ENCODE results near the gene TAOK1.
"Not testable (repeated sequence)": the region's sequence is repeated elsewhere in the genome, so short reads cannot be mapped to it uniquely, and the experiment has no call there.

TAOK1 gene

GRCh38 chr17:29433541-29433940, 43.4 kb downstream of the TAOK1 start:
- H3K4me3 ChIP-seq (ENCODE audit: low read length): no peak overlapping the region
- H2AFZ ChIP-seq (ENCODE audit: low read depth, low read length): no peak overlapping the region
- H3K36me3 ChIP-seq (ENCODE audit: insufficient read depth, low read length): peaks cover 2% of the 10 kb centered on the region
- no peaks in the 10 kb centered on the region for H3K4me1 ChIP-seq (ENCODE audit: insufficient read depth, low read length)
- peaks cover 2% of the 10 kb centered on the region for H3K9me3 ChIP-seq (ENCODE audit: low read length)
- H3K27me3 ChIP-seq (ENCODE audit: insufficient read depth, low read length): no peaks in the 10 kb centered on the region

GRCh38 chr17:29434550-29434949, 44.4 kb downstream of the TAOK1 start:
- Histone ChIP-seq H3K36me3 (ENCODE audit: insufficient read depth, low read length) (peaks cover 2% of the 10 kb centered on the region), H3K9me3 (ENCODE audit: low read length) (peaks cover 2% of the 10 kb centered on the region), H3K4me1 (ENCODE audit: insufficient read depth, low read length) (no peaks in the 10 kb centered on the region), H2AFZ (ENCODE audit: low read depth, low read length) (no peak overlapping the region), H3K4me3 (ENCODE audit: low read length) (no peak overlapping the region), H3K27me3 (ENCODE audit: insufficient read depth, low read length) (no peaks in the 10 kb centered on the region)

GRCh38 chr17:29442451-29442850, 52.3 kb downstream of the TAOK1 start:
- Histone ChIP-seq H2AFZ (ENCODE audit: low read depth, low read length) (no peak overlapping the region), H3K36me3 (ENCODE audit: insufficient read depth, low read length) (peaks cover 7% of the 10 kb centered on the region), H3K4me1 (ENCODE audit: insufficient read depth, low read length) (no peaks in the 10 kb centered on the region), H3K9me3 (ENCODE audit: low read length) (peaks cover 2% of the 10 kb centered on the region), H3K4me3 (ENCODE audit: low read length) (no peak overlapping the region), H3K27me3 (ENCODE audit: insufficient read depth, low read length) (no peaks in the 10 kb centered on the region)

DNA sequence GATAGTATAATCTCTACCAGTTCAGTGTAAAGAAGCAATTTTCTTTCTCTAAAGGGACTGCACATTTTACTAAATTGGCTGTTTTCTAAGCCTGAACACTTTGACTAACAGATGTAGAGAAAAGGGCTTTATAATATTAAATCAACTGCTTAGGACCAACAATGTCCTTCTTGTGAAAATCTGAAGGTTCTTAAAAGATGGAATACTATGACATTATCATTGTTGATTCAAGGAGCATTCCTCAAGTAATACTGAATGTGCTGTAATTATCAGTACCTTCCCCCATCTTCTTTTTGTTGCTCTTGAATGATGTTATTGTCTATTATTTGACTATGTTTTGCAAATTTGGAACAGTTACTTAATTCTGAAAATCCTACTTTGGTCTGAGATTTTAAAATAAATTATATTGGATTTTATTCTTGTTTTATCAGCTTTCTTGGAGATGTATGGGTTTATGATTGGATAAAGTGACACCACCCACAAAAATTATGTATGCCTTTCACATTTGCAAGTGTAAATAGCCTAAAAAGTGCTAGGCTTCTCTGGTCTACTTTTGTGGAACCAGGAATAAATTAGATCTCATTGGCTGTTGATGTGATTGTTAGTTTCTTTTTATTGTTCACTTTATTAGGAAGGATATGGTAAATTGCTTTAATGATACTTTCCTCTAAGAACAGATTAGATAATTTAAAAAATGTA, 53.0 kb downstream of the TAOK1 start:
- Histone ChIP-seq H3K27me3 (ENCODE audit: insufficient read depth, low read length) (no peaks in the 10 kb centered on the region), H2AFZ (ENCODE audit: low read depth, low read length) (no peak overlapping the region), H3K4me3 (ENCODE audit: low read length) (no peak overlapping the region), H3K9me3 (ENCODE audit: low read length) (peaks cover 2% of the 10 kb centered on the region), H3K4me1 (ENCODE audit: insufficient read depth, low read length) (no peaks in the 10 kb centered on the region), H3K36me3 (ENCODE audit: insufficient read depth, low read length) (peaks cover 7% of the 10 kb centered on the region)

DNA sequence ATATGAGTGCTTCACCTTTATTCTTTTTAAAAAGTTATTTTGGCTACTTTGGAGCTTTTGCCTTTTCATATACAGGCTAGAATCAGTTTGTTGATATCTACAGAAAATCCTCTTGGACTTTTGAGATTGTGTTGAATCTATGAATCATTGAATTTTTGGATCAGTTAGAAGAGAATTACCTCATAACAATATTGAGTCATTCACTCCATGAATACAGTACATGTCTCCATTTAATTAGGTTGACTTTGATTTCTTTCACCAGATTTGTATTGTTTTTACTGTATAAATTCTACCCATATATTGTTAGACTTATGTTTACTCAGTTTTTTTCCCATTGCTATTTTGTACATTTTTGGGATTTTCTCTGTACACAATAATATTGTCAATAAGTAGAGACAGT, 54.4 kb downstream of the TAOK1 start:
- H3K27me3 ChIP-seq (ENCODE audit: insufficient read depth, low read length): no peaks in the 10 kb centered on the region
- H2AFZ ChIP-seq (ENCODE audit: low read depth, low read length): no peak overlapping the region
- H3K9me3 ChIP-seq (ENCODE audit: low read length): no peaks in the 10 kb centered on the region
- H3K4me1 ChIP-seq (ENCODE audit: insufficient read depth, low read length): no peaks in the 10 kb centered on the region
- peaks cover 7% of the 10 kb centered on the region for H3K36me3 ChIP-seq (ENCODE audit: insufficient read depth, low read length)
- H3K4me3 ChIP-seq (ENCODE audit: low read length): no peak overlapping the region

GRCh38 chr17:29445844-29446243, 55.7 kb downstream of the TAOK1 start:
- no peaks in the 10 kb centered on the region for H3K4me1 ChIP-seq (ENCODE audit: insufficient read depth, low read length)
- H3K36me3 ChIP-seq (ENCODE audit: insufficient read depth, low read length): peaks cover 5% of the 10 kb centered on the region
- H3K27me3 ChIP-seq (ENCODE audit: insufficient read depth, low read length): no peaks in the 10 kb centered on the region
- H3K9me3 ChIP-seq (ENCODE audit: low read length): no peaks in the 10 kb centered on the region
- no peak overlapping the region for H3K4me3 ChIP-seq (ENCODE audit: low read length)
- no peak overlapping the region for H2AFZ ChIP-seq (ENCODE audit: low read depth, low read length)

- Histone ChIP-seq H3K9me3 (ENCODE audit: low read length) (peaks cover 19% of the 10 kb centered on the region), H3K27me3 (ENCODE audit: insufficient read depth, low read length) (no peaks in the 10 kb centered on the region), H3K36me3 (ENCODE audit: insufficient read depth, low read length) (peaks cover 32% of the 10 kb centered on the region), H3K4me1 (ENCODE audit: insufficient read depth, low read length) (no peaks in the 10 kb centered on the region), H3K4me3 (ENCODE audit: low read length) (no peak overlapping the region), H2AFZ (ENCODE audit: low read depth, low read length) (no peak overlapping the region)
These were observed 59.9 kb downstream of the TAOK1 start for GRCh38 chr17:29449865-29450671.

GRCh38 chr17:29451121-29451742, 61.1 kb downstream of the TAOK1 start:
- Histone ChIP-seq H3K27me3 (ENCODE audit: insufficient read depth, low read length) (no peaks in the 10 kb centered on the region), H2AFZ (ENCODE audit: low read depth, low read length) (no peak overlapping the region), H3K4me3 (ENCODE audit: low read length) (no peak overlapping the region), H3K36me3 (ENCODE audit: insufficient read depth, low read length) (peaks cover 34% of the 10 kb centered on the region), H3K9me3 (ENCODE audit: low read length) (peaks cover 19% of the 10 kb centered on the region), H3K4me1 (ENCODE audit: insufficient read depth, low read length) (no peaks in the 10 kb centered on the region)

GRCh38 chr17:29458066-29458465, 67.9 kb downstream of the TAOK1 start:
- peaks cover 4% of the 10 kb centered on the region for H3K4me1 ChIP-seq (ENCODE audit: insufficient read depth, low read length)
- peaks cover 29% of the 10 kb centered on the region for H3K36me3 ChIP-seq (ENCODE audit: insufficient read depth, low read length)
- no peaks in the 10 kb centered on the region for H3K27me3 ChIP-seq (ENCODE audit: insufficient read depth, low read length)
- H3K4me3 ChIP-seq (ENCODE audit: low read length): no peak overlapping the region
- H2AFZ ChIP-seq (ENCODE audit: low read depth, low read length): no peak overlapping the region
- H3K9me3 ChIP-seq (ENCODE audit: low read length): peaks cover 10% of the 10 kb centered on the region

- no peaks in the 10 kb centered on the region for H3K9me3 ChIP-seq (ENCODE audit: low read length)
- peaks cover 35% of the 10 kb centered on the region for H3K36me3 ChIP-seq (ENCODE audit: insufficient read depth, low read length)
- H3K4me3 ChIP-seq (ENCODE audit: low read length): no peak overlapping the region
- H3K4me1 ChIP-seq (ENCODE audit: insufficient read depth, low read length): peaks cover 4% of the 10 kb centered on the region
- no peaks in the 10 kb centered on the region for H3K27me3 ChIP-seq (ENCODE audit: insufficient read depth, low read length)
- H2AFZ ChIP-seq (ENCODE audit: low read depth, low read length): no peak overlapping the region
These were observed 71.5 kb downstream of the TAOK1 start for GRCh38 chr17:29461483-29462206.

- H3K27me3 ChIP-seq (ENCODE audit: insufficient read depth, low read length): no peaks in the 10 kb centered on the region
- peaks cover 58% of the 10 kb centered on the region for H3K36me3 ChIP-seq (ENCODE audit: insufficient read depth, low read length)
- H3K4me3 ChIP-seq (ENCODE audit: low read length): no peak overlapping the region
- H3K4me1 ChIP-seq (ENCODE audit: insufficient read depth, low read length): peaks cover 9% of the 10 kb centered on the region
- no peak overlapping the region for H2AFZ ChIP-seq (ENCODE audit: low read depth, low read length)
- no peaks in the 10 kb centered on the region for H3K9me3 ChIP-seq (ENCODE audit: low read length)
These were observed 79.1 kb downstream of the TAOK1 start for GRCh38 chr17:29469276-29469675.

DNA sequence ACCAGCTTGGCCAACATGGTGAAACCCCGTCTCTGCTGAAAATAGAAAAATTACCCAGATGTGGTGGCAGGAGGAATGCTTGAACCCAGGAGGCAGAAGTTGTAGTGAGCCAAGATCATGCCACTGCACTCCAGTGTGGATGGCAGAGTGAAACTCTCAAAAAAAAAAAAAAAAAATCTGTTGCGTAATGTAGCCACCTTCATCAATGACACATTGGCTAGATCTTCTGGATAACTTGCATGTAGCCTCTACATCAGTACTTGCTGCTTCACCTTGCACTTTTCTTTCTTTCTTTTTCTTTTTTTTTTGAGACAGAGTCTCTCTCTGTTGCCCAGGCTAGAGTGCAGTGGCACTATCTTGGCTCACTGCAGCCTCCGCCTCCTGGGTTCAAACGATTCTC, 83.3 kb downstream of the TAOK1 start:
- not testable (repeated sequence) for H3K4me3 ChIP-seq (ENCODE audit: low read length); H3K9me3 ChIP-seq (ENCODE audit: low read length); H2AFZ ChIP-seq (ENCODE audit: low read depth, low read length); H3K27me3 ChIP-seq (ENCODE audit: insufficient read depth, low read length)
- peaks cover 51% of the 10 kb centered on the region for H3K36me3 ChIP-seq (ENCODE audit: insufficient read depth, low read length)
- peaks cover 15% of the 10 kb centered on the region for H3K4me1 ChIP-seq (ENCODE audit: insufficient read depth, low read length)

GRCh38 chr17:29474297-29474696, 84.1 kb downstream of the TAOK1 start:
- peaks cover 48% of the 10 kb centered on the region for H3K36me3 ChIP-seq (ENCODE audit: insufficient read depth, low read length)
- no peak overlapping the region for H2AFZ ChIP-seq (ENCODE audit: low read depth, low read length)
- no peak overlapping the region for H3K4me3 ChIP-seq (ENCODE audit: low read length)
- no peaks in the 10 kb centered on the region for H3K9me3 ChIP-seq (ENCODE audit: low read length)
- no peaks in the 10 kb centered on the region for H3K27me3 ChIP-seq (ENCODE audit: insufficient read depth, low read length)
- peaks cover 15% of the 10 kb centered on the region for H3K4me1 ChIP-seq (ENCODE audit: insufficient read depth, low read length)
